H1 (cell line): ENCODE measurements around the gene SCN1B. TPM values are rescaled to one million over a fixed set of nuclear protein-coding genes. Genes with fewer than 3 reads are reported as not detected.

Experiments used
- CTCF ChIA-PET: fragments of 300-600 bp; sonication (Branson Sonifier 250); formaldehyde crosslinking; loops from one replicate; lab custom pipeline; 2021; ENCODE audit not compliant: partially characterized antibody; lab: Charles Lee
- POLR2A ChIA-PET: fragments of 300-600 bp; sonication (Branson Sonifier 250); formaldehyde crosslinking; loops from one replicate; lab custom pipeline; 2021; ENCODE audit warnings: inconsistent platforms; ENCODE audit not compliant: partially characterized antibody; lab: Charles Lee
- DNase-seq, 2 experiments: peaks; one replicate each; pipeline versions ENCODE4 v3.0.0 to v3.0.0-alpha.2; 2010 to 2022; ENCODE audit warnings: low spot score in 2 of 2, low read depth in 1 of 2, mixed read lengths in 1 of 2
- FAIRE-seq: peaks from 2 replicates; lab custom pipeline; 2011; peaks lifted over from hg19 to GRCh38; lab: Jason Lieb, UNC
- H2AFZ ChIP-seq: 2 replicates; pipeline ENCODE4 v1.8.1; 2012; ENCODE audit warnings: low read length, inconsistent platforms
- H2AK5ac ChIP-seq: 2 replicates; pipeline ENCODE4 v1.6.1; 2013; ENCODE audit warnings: low read depth, low read length
- H2BK120ac ChIP-seq: replicated peaks from 2 replicates; pipeline ENCODE3; 2013; ENCODE audit warnings: low read depth, low read length, inconsistent platforms
- H2BK12ac ChIP-seq: 2 replicates; pipeline ENCODE4 v1.6.1; 2013; ENCODE audit warnings: low read depth, low read length
- H2BK15ac ChIP-seq: 2 replicates; pipeline ENCODE4 v1.6.1; 2013; ENCODE audit warnings: low read length
- H2BK20ac ChIP-seq: 2 replicates; pipeline ENCODE4 v1.6.1; 2013; ENCODE audit warnings: low read length
- H2BK5ac ChIP-seq: 2 replicates; pipeline ENCODE4 v1.6.1; 2013; ENCODE audit warnings: low read depth, low read length
- H3K14ac ChIP-seq: 2 replicates; pipeline ENCODE4 v1.6.1; 2013; ENCODE audit warnings: inconsistent platforms; ENCODE audit not compliant: insufficient read length
- H3K18ac ChIP-seq: 2 replicates; pipeline ENCODE4 v1.6.1; 2013; ENCODE audit warnings: low read length; ENCODE audit errors: extremely low read depth
- H3K23ac ChIP-seq: 2 replicates; pipeline ENCODE4 v1.6.1; 2013; ENCODE audit warnings: inconsistent platforms; ENCODE audit not compliant: insufficient read length
- H3K23me2 ChIP-seq: 2 replicates; pipeline ENCODE4 v1.6.1; 2013; ENCODE audit warnings: low read depth, low read length
- H3K27ac ChIP-seq: 2 replicates; pipeline ENCODE4 v1.6.1; 2011; ENCODE audit warnings: low read depth, low read length, inconsistent platforms
- H3K27me3 ChIP-seq, 4 experiments: replicated peaks in 1 of 4; 1 replicate in 1 of 4; 2 replicates in 3 of 4; pipeline versions ENCODE4 v1.6.1 to v1.8.1; 2011 to 2013; ENCODE audit warnings: low read length in 3 of 4, mild to moderate bottlenecking in 3 of 4, inconsistent platforms in 2 of 4, mixed read lengths in 2 of 4, moderate library complexity in 1 of 4; ENCODE audit not compliant: control insufficient read depth in 3 of 4, insufficient read depth in 3 of 4; ENCODE audit errors: extremely low read depth in 1 of 4
- H3K36me3 ChIP-seq, 4 experiments: 2 replicates each; pipeline versions ENCODE4 v1.6.1 to v1.8.1; 2011 to 2013; ENCODE audit warnings: mild to moderate bottlenecking in 4 of 4, low read length in 3 of 4, moderate library complexity in 2 of 4, control low read depth in 1 of 4, inconsistent platforms in 1 of 4; ENCODE audit not compliant: insufficient read depth in 4 of 4, control insufficient read depth in 2 of 4
- H3K4ac ChIP-seq: replicated peaks from 2 replicates; pipeline ENCODE3; 2013; ENCODE audit warnings: low read length, low read depth, mixed read lengths, inconsistent platforms; ENCODE audit not compliant: insufficient read length
- H3K4me1 ChIP-seq, 4 experiments: replicated peaks in 1 of 4; 1 replicate in 1 of 4; 2 replicates in 3 of 4; pipeline versions ENCODE4 v1.6.1 to v1.8.1; 2011 to 2013; ENCODE audit warnings: low read length in 3 of 4, inconsistent platforms in 2 of 4, mixed read lengths in 1 of 4; ENCODE audit not compliant: insufficient read depth in 4 of 4, control insufficient read depth in 3 of 4
- H3K4me2 ChIP-seq, 2 experiments: 2 replicates each; pipeline versions ENCODE4 v1.6.1 to v1.8.1; 2011 to 2013; ENCODE audit warnings: low read depth in 2 of 2, low read length in 2 of 2, control low read depth in 1 of 2, inconsistent platforms in 1 of 2, mild to moderate bottlenecking in 1 of 2; ENCODE audit not compliant: insufficient read depth in 1 of 2
- H3K4me3 ChIP-seq, 4 experiments: fragments of 200-600, 300-600 bp in 1 of 4; sonication (generic), shearing (Covaris generic), sonication (Bioruptor Twin) in 1 of 4; 2 replicates each; pipeline versions ENCODE4 v1.5.1 to v1.8.1; 2011 to 2016; ENCODE audit warnings: low read length in 4 of 4, low read depth in 3 of 4, control low read depth in 2 of 4, inconsistent platforms in 2 of 4, mild to moderate bottlenecking in 2 of 4, mixed read lengths in 1 of 4, moderate library complexity in 1 of 4; ENCODE audit not compliant: insufficient read depth in 2 of 4; ENCODE audit errors: extremely low read depth in 1 of 4
- H3K56ac ChIP-seq: replicated peaks from 2 replicates; pipeline ENCODE3; 2013; ENCODE audit warnings: low read depth, mild to moderate bottlenecking, mixed read lengths, low read length, inconsistent platforms; ENCODE audit not compliant: insufficient read length
- H3K79me1 ChIP-seq: 2 replicates; pipeline ENCODE4 v1.6.1; 2013; ENCODE audit warnings: low read depth, low read length, control low read depth
- H3K79me2 ChIP-seq, 2 experiments: 2 replicates each; pipeline versions ENCODE4 v1.6.1 to v1.8.1; 2012 to 2013; ENCODE audit warnings: low read length in 2 of 2, mild to moderate bottlenecking in 2 of 2, inconsistent platforms in 1 of 2; ENCODE audit not compliant: insufficient read depth in 2 of 2, control insufficient read depth in 1 of 2
- H3K9ac ChIP-seq, 4 experiments: replicated peaks in 1 of 4; 1 replicate in 1 of 4; 2 replicates in 3 of 4; pipeline versions ENCODE4 v1.6.1 to v1.8.1; 2011 to 2013; ENCODE audit warnings: low read depth in 3 of 4, low read length in 3 of 4, control low read depth in 2 of 4, mild to moderate bottlenecking in 2 of 4, moderate library complexity in 2 of 4, inconsistent platforms in 1 of 4; ENCODE audit errors: extremely low read depth in 1 of 4
- H3K9me3 ChIP-seq, 2 experiments: 2 replicates each; pipeline versions ENCODE4 v1.6.1 to v1.8.1; 2012 to 2013; ENCODE audit warnings: mild to moderate bottlenecking in 2 of 2, moderate library complexity in 2 of 2, control low read depth in 1 of 2, inconsistent platforms in 1 of 2, low read depth in 1 of 2, low read length in 1 of 2, mixed read lengths in 1 of 2; ENCODE audit not compliant: insufficient read depth in 2 of 2
- H4K20me1 ChIP-seq, 2 experiments: replicated peaks in 1 of 2; 2 replicates each; pipeline versions ENCODE3 to v1.8.1; 2011 to 2013; ENCODE audit warnings: inconsistent platforms in 2 of 2, low read length in 2 of 2, mild to moderate bottlenecking in 1 of 2; ENCODE audit not compliant: insufficient read depth in 2 of 2, control insufficient read depth in 1 of 2
- H4K5ac ChIP-seq: 2 replicates; pipeline ENCODE4 v1.6.1; 2013; ENCODE audit warnings: low read length, low read depth, mixed read lengths, inconsistent platforms; ENCODE audit not compliant: insufficient read length
- H4K8ac ChIP-seq: 2 replicates; pipeline ENCODE4 v1.8.0; 2013; ENCODE audit warnings: mild to moderate bottlenecking, moderate library complexity, low read length, inconsistent platforms; ENCODE audit not compliant: insufficient read depth; ENCODE audit errors: extremely low read depth
- H4K91ac ChIP-seq: replicated peaks from 2 replicates; pipeline ENCODE3; 2013; ENCODE audit warnings: low read length, mixed read lengths, inconsistent platforms; ENCODE audit not compliant: insufficient read length
- CBX8 ChIP-seq: fragments of 300-800, 300-1000 bp; sonication (generic); IDR thresholded peaks from 2 replicates; pipeline ENCODE4 v1.7.1; 2016; ENCODE audit warnings: low read depth, low read length, borderline replicate concordance
- E2F6 ChIP-seq: IDR thresholded peaks from 2 replicates; pipeline ENCODE4 v1.6.1; 2012; ENCODE audit warnings: inconsistent platforms
- GTF2F1 ChIP-seq: IDR thresholded peaks from 2 replicates; pipeline ENCODE4 v1.6.1; 2012; ENCODE audit warnings: low read depth, low read length, improper control_type of control experiment, borderline replicate concordance
- RNF2 ChIP-seq: fragments of 200-900, 300-1000 bp; sonication (generic); IDR thresholded peaks from 2 replicates; pipeline ENCODE4 v1.7.1; 2016; ENCODE audit warnings: borderline replicate concordance, low read depth, mild to moderate bottlenecking, antibody characterized with exemption, low read length; ENCODE audit not compliant: poor library complexity, severe bottlenecking; ENCODE audit errors: missing control alignments
- WGBS, 2 experiments: shearing (Covaris generic) in 1 of 2; methylation state at CpG; one replicate each; pipeline versions ENCODE4 v1.1.6 to v1.1.7; 2013 to 2015; ENCODE audit warnings: low lambda C conversion rate in 2 of 2, mixed read lengths in 2 of 2, inconsistent platforms in 1 of 2, low coverage in 1 of 2, missing lambda C conversion rate in 1 of 2; ENCODE audit not compliant: insufficient replicate concordance in 2 of 2, insufficient coverage in 1 of 2, insufficient read length in 1 of 2; ENCODE audit errors: extremely low coverage in 1 of 2, missing lambda C conversion rate in 1 of 2; 5-methylcytosine and 5-hydroxymethylcytosine counted together
- polyA plus RNA-seq, 7 experiments: library from polyadenylated mRNA; depleted of rRNA in 3 of 7; stranded (reverse) in 5 of 7; unstranded in 2 of 7; fragments of >200 nt in 5 of 7; fragments of 200-250 nt in 2 of 7; gene quantifications; 1 replicate in 5 of 7; 2 replicates in 1 of 7; 4 replicates in 1 of 7; pipeline versions ENCODE4 v1.2.1 to v1.2.3, GENCODE V29; 2011 to 2013; ENCODE audit warnings: missing spikeins in 2 of 7, mixed read lengths in 2 of 7
- total RNA-seq: library from RNA; stranded (reverse); fragmentation: NEBNext Ultra II Directional; extraction: Animal tissue kit (Norgen Biotek cat#: 25700); gene quantifications from 2 replicates; pipeline ENCODE4 v1.2.1, GENCODE V29; 2021

Gene SCN1B
- total and polyA plus RNA-seq, 2 of the 8 experiments (the other 6 are each of a cell fraction or from before 2014, with no cell fraction given) = 3.1 to 3.5 TPM

DNA sequence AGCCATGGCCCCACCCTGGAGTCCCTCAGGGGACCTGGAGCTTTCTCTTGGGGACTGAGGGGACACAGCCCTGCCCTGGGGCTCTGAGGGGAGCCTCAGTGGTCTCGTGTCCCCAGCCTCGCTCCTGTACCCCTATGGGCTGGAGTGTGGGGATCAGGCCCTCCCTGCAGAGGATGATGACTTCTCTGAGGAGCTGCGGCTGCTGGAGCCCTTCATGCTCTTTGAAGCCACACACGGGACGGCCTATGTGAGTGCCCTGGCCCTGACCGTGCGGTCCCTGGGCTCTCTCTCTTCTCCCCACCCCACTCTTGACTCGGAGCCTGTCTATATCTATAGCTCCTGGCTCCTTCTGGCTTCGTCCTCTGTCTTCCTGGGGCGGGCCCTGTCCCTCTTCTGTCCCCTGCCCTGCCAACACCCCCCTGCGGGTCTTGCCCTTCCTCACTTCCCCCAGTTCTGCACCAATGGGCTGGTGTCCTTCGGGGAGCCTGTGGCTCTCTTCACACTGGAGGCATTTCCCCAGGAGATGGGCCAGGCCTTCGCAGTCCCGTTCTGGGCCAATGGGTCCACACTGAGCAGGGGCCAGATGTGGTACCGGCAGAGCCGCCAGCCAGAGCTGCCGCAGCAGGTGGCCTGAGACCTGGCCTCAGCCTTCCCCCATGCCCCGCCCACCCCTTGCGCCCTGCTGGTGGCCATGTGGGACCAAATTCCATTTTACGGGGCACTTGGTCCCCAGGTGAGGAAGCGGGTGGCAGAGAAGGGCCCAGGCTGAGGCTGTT, 44.3 kb downstream of the SCN1B start:
- Histone ChIP-seq H3K18ac (no peak overlapping the region; the same call in 1 of the 2 replicates), H3K56ac (no peak overlapping the region), H3K23ac (no peak overlapping the region), H3K4me3 (no peak overlapping the region), H4K91ac (peak overlapping the region; percentile 54), H3K4me2 (no peak overlapping the region), H4K5ac (no peak overlapping the region), H3K14ac (no peak overlapping the region), H3K4me1 (peaks cover 0 to 3% (median 2%) of the 10 kb centered on the region in 4 experiments; a peak in 2 of 7 replicates), H2BK5ac (no peak overlapping the region), H3K9me3 (peaks cover 3 to 4% of the 10 kb centered on the region in 2 experiments; a peak in 3 of 4 replicates), H2BK15ac (no peak overlapping the region; the same call in 1 of the 2 replicates), H2AFZ (no peak overlapping the region), H3K36me3 (no peaks in the 10 kb centered on the region)
- CTCF ChIA-PET = interaction anchor here (0.6 to 1.9 kb wide), 6 partner anchors 8 to 171 kb away, joined by 3 to 7 read pairs (median 6); partner anchors contain the start of gene LGI4
- 91% methylated on average over 18 of the region's 21 CpGs; no CpG with 5 or more reads in 1 of the 2 experiments for WGBS, 2 experiments
- DNase-seq = no peak
- TF ChIP-seq GTF2F1 (no peak), CBX8 (no peak), RNF2 (no peak), E2F6 (no peak)
- TF ChIP-seq, all 59 proteins: peak for 0
- Histone ChIP-seq H2AK5ac (no peak overlapping the region), H3K23me2 (no peaks in the 10 kb centered on the region; the same call in 1 of the 2 replicates), H3K79me2 (no peaks in the 10 kb centered on the region), H4K8ac (peak overlapping the region; percentile 60), H2BK20ac (no peak overlapping the region), H3K4ac (no peak overlapping the region), H3K79me1 (no peaks in the 10 kb centered on the region), H3K27me3 (no peaks in the 10 kb centered on the region; a peak in 2 of 7 replicates), H3K27ac (no peak overlapping the region), H4K20me1 (no peaks in the 10 kb centered on the region), H2BK12ac (peak overlapping the region; percentile 68; the same call in 1 of the 2 replicates), H3K9ac (no peak overlapping the region), H2BK120ac (no peak overlapping the region)
- no peak for FAIRE-seq
- POLR2A ChIA-PET = interaction anchor here (0.9 kb wide), 2 partner anchors 11 to 189 kb away, joined by 3 read pairs; no protein-coding TSS in a partner anchor
